Measurements from ENCODE around the gene PALMD. TPM values are rescaled to one million over a fixed set of nuclear protein-coding genes. Genes with fewer than 3 reads are reported as not detected.

PALMD gene
- polyA plus RNA-seq, 4 donors: 1.7 to 25.9 (median 3.5) TPM

GRCh38 chr1:99634971-99635624 is 10.8 kb upstream of the PALMD start:
- DNase-seq (ENCODE audit: low read depth in 4 of 4, low spot score in 3 of 4): no peak

GRCh38 chr1:99635664-99636063 is 10.2 kb upstream of the PALMD start:
- no peak for DNase-seq (ENCODE audit: low read depth in 4 of 4, low spot score in 3 of 4)

GRCh38 chr1:99636647-99637175 is 9.2 kb upstream of the PALMD start:
- DNase-seq (ENCODE audit: low read depth in 4 of 4, low spot score in 3 of 4): no peak

GRCh38 chr1:99638853-99639252 is 7.1 kb upstream of the PALMD start:
- DNase-seq (ENCODE audit: low read depth in 4 of 4, low spot score in 3 of 4): no peak

GRCh38 chr1:99639408-99639807 is 6.5 kb upstream of the PALMD start:
- no peak for DNase-seq (ENCODE audit: low read depth in 4 of 4, low spot score in 3 of 4)

- DNase-seq (ENCODE audit: low read depth in 4 of 4, low spot score in 3 of 4): no peak
Measured at GRCh38 chr1:99639945-99640344, 6.0 kb upstream of the PALMD start.

- DNase-seq (ENCODE audit: low read depth in 4 of 4, low spot score in 3 of 4): no peak
Measured at GRCh38 chr1:99640672-99641071, 5.2 kb upstream of the PALMD start.

GRCh38 chr1:99641558-99641957 is 4.4 kb upstream of the PALMD start:
- DNase-seq (ENCODE audit: low read depth in 4 of 4, low spot score in 3 of 4): no peak

GRCh38 chr1:99642053-99642452 is 3.9 kb upstream of the PALMD start:
- no peak for DNase-seq (ENCODE audit: low read depth in 4 of 4, low spot score in 3 of 4)

- no peak for DNase-seq (ENCODE audit: low read depth in 4 of 4, low spot score in 3 of 4)
Measured at GRCh38 chr1:99643021-99643779, 2.7 kb upstream of the PALMD start.

- no peak for DNase-seq (ENCODE audit: low read depth in 4 of 4, low spot score in 3 of 4)
Measured at GRCh38 chr1:99644279-99645004, 1.5 kb upstream of the PALMD start.

- DNase-seq (ENCODE audit: low read depth in 4 of 4, low spot score in 3 of 4): no peak
Measured at GRCh38 chr1:99645203-99645602, 710 bp upstream of the PALMD start.

GRCh38 chr1:99646868-99647267 is 955 bp downstream of the PALMD start:
- DNase-seq (ENCODE audit: low read depth in 4 of 4, low spot score in 3 of 4): no peak

GRCh38 chr1:99647490-99647889 is 1.6 kb downstream of the PALMD start:
- no peak for DNase-seq (ENCODE audit: low read depth in 4 of 4, low spot score in 3 of 4)

- DNase-seq (ENCODE audit: low read depth in 4 of 4, low spot score in 3 of 4): no peak
Measured at GRCh38 chr1:99648107-99648506, 2.2 kb downstream of the PALMD start.

GRCh38 chr1:99650030-99650429 is 4.1 kb downstream of the PALMD start:
- DNase-seq (ENCODE audit: low read depth in 4 of 4, low spot score in 3 of 4): no peak

GRCh38 chr1:99650773-99651437 is 5.0 kb downstream of the PALMD start:
- no peak for DNase-seq (ENCODE audit: low read depth in 4 of 4, low spot score in 3 of 4)

GRCh38 chr1:99652881-99653281 is 7.0 kb downstream of the PALMD start:
- DNase-seq (ENCODE audit: low read depth in 4 of 4, low spot score in 3 of 4): no peak

- DNase-seq (ENCODE audit: low read depth in 4 of 4, low spot score in 3 of 4): no peak
Measured at GRCh38 chr1:99655376-99655775, 9.5 kb downstream of the PALMD start.

- DNase-seq (ENCODE audit: low read depth in 4 of 4, low spot score in 3 of 4): no peak
Measured at GRCh38 chr1:99656701-99657100, 10.8 kb downstream of the PALMD start.
